ENCODE data around the gene LEF1.

The LEF1 gene

GRCh38 chr4:108097990-108098553, 70.7 kb downstream of the LEF1 start:
- no peak for DNase-seq
- Histone ChIP-seq H3K4me1 (ENCODE audit: control insufficient read depth, low read depth, low read length) (peaks cover 3% of the 10 kb centered on the region), H3K36me3 (ENCODE audit: control insufficient read depth, insufficient read depth, low read length) (no peaks in the 10 kb centered on the region)

DNA sequence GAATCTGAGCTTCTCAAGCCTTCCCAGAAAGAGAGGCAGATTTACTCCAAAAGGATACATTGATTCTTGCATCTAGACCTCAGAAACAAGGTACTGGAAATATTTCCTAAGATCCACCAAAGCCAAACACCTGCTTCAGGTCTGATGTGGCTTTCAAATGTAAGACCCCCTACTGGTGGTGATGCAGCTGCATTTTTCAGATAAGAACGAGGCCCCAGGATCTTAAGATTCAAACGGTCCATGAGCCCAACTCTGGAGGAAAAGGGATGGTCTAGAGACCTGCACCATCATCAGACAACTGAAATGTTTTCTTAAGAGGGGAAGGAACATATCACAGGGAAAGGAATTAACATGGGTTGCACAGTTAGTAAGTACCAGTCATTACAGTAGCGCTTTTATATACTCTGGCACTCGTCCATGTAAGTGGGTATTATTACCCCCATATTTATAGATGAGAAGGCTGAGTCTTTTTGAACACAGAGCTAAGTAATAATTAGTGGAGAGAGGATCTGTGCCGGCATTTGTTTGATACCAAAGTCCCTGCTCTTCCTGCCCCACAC, 73.7 kb downstream of the LEF1 start:
- Histone ChIP-seq H4K5ac (ENCODE audit: low read length) (no peak overlapping the region), H3K18ac (ENCODE audit: low read length) (no peak overlapping the region), H2BK5ac (ENCODE audit: low read length) (no peak overlapping the region), H3K4me1 (ENCODE audit: control insufficient read depth, low read depth, low read length) (peaks cover 3% of the 10 kb centered on the region), H3K4ac (ENCODE audit: low read depth, low read length) (no peak overlapping the region), H2BK15ac (replicated peaks; ENCODE audit: low read depth) (no peak overlapping the region), H3K56ac (ENCODE audit: low read length) (no peak overlapping the region), H2AK5ac (ENCODE audit: low read length) (no peak overlapping the region), H3K36me3 (ENCODE audit: control insufficient read depth, insufficient read depth, low read length) (no peaks in the 10 kb centered on the region), H3K4me3 (ENCODE audit: low read length) (no peak overlapping the region), H3K79me1 (ENCODE audit: low read length) (no peaks in the 10 kb centered on the region), H3K27ac (ENCODE audit: low read depth, low read length) (no peak overlapping the region), H2BK120ac (ENCODE audit: low read depth, low read length) (no peak overlapping the region), H3K4me2 (ENCODE audit: low read length) (no peak overlapping the region), H3K23ac (ENCODE audit: low read length) (no peak overlapping the region), H3K27me3 (ENCODE audit: insufficient read depth, low read length, poor library complexity) (no peaks in the 10 kb centered on the region), H4K8ac (ENCODE audit: low read depth, low read length) (no peak overlapping the region), H3K9ac (ENCODE audit: low read length) (no peak overlapping the region), H3K79me2 (ENCODE audit: control insufficient read depth, insufficient read depth, low read length) (no peaks in the 10 kb centered on the region)
- no CpG with 5 or more reads among the region's 5 CpGs for WGBS (ENCODE audit: extremely low coverage, insufficient coverage, low lambda C conversion rate)
- peak; percentile 23 for DNase-seq

More at GRCh38 chr4:108097990-108098553, 70.7 kb downstream of the LEF1 start:
- no peak overlapping the region for H4K8ac ChIP-seq (ENCODE audit: low read depth, low read length)
- no peak overlapping the region for H2BK120ac ChIP-seq (ENCODE audit: low read depth, low read length)
- H3K4me2 ChIP-seq (ENCODE audit: low read length): no peak overlapping the region
- H3K9ac ChIP-seq (ENCODE audit: low read length): no peak overlapping the region
- no peak overlapping the region for H3K18ac ChIP-seq (ENCODE audit: low read length)
- no peaks in the 10 kb centered on the region for H3K27me3 ChIP-seq (ENCODE audit: insufficient read depth, low read length, poor library complexity)
- H3K56ac ChIP-seq (ENCODE audit: low read length): no peak overlapping the region
- H3K4ac ChIP-seq (ENCODE audit: low read depth, low read length): no peak overlapping the region
- no peak overlapping the region for H2AK5ac ChIP-seq (ENCODE audit: low read length)
- WGBS (ENCODE audit: extremely low coverage, insufficient coverage, low lambda C conversion rate): no CpG with 5 or more reads among the region's 5 CpGs
- H2BK15ac ChIP-seq (replicated peaks; ENCODE audit: low read depth): no peak overlapping the region
- H3K4me3 ChIP-seq (ENCODE audit: low read length): no peak overlapping the region
- H4K5ac ChIP-seq (ENCODE audit: low read length): no peak overlapping the region
- no peaks in the 10 kb centered on the region for H3K79me1 ChIP-seq (ENCODE audit: low read length)
- H3K23ac ChIP-seq (ENCODE audit: low read length): no peak overlapping the region
- H3K79me2 ChIP-seq (ENCODE audit: control insufficient read depth, insufficient read depth, low read length): no peaks in the 10 kb centered on the region
- H2BK5ac ChIP-seq (ENCODE audit: low read length): no peak overlapping the region
- no peak overlapping the region for H3K27ac ChIP-seq (ENCODE audit: low read depth, low read length)

- no peak overlapping the region for H3K4me3 ChIP-seq (ENCODE audit: low read length)
- H3K79me2 ChIP-seq (ENCODE audit: control insufficient read depth, insufficient read depth, low read length): no peaks in the 10 kb centered on the region
- no peak overlapping the region for H4K5ac ChIP-seq (ENCODE audit: low read length)
- peaks cover 3% of the 10 kb centered on the region for H3K4me1 ChIP-seq (ENCODE audit: control insufficient read depth, low read depth, low read length)
- H2BK120ac ChIP-seq (ENCODE audit: low read depth, low read length): no peak overlapping the region
- H3K79me1 ChIP-seq (ENCODE audit: low read length): no peaks in the 10 kb centered on the region
- no peaks in the 10 kb centered on the region for H3K36me3 ChIP-seq (ENCODE audit: control insufficient read depth, insufficient read depth, low read length)
- no peak overlapping the region for H3K23ac ChIP-seq (ENCODE audit: low read length)
- no peak overlapping the region for H2BK5ac ChIP-seq (ENCODE audit: low read length)
- no peak overlapping the region for H2AK5ac ChIP-seq (ENCODE audit: low read length)
- whole genome bisulfite sequencing (ENCODE audit: extremely low coverage, insufficient coverage, low lambda C conversion rate): no CpG with 5 or more reads among the region's 2 CpGs
- H4K8ac ChIP-seq (ENCODE audit: low read depth, low read length): no peak overlapping the region
- H3K56ac ChIP-seq (ENCODE audit: low read length): no peak overlapping the region
- H3K4me2 ChIP-seq (ENCODE audit: low read length): no peak overlapping the region
- H3K27ac ChIP-seq (ENCODE audit: low read depth, low read length): no peak overlapping the region
- no peaks in the 10 kb centered on the region for H3K27me3 ChIP-seq (ENCODE audit: insufficient read depth, low read length, poor library complexity)
- no peak overlapping the region for H3K4ac ChIP-seq (ENCODE audit: low read depth, low read length)
- H3K9ac ChIP-seq (ENCODE audit: low read length): no peak overlapping the region
- no peak overlapping the region for H3K18ac ChIP-seq (ENCODE audit: low read length)
- no peak for DNase-seq
- H2BK15ac ChIP-seq (replicated peaks; ENCODE audit: low read depth): no peak overlapping the region
Observed at GRCh38 chr4:108094131-108094530, 74.6 kb downstream of the LEF1 start.

DNA sequence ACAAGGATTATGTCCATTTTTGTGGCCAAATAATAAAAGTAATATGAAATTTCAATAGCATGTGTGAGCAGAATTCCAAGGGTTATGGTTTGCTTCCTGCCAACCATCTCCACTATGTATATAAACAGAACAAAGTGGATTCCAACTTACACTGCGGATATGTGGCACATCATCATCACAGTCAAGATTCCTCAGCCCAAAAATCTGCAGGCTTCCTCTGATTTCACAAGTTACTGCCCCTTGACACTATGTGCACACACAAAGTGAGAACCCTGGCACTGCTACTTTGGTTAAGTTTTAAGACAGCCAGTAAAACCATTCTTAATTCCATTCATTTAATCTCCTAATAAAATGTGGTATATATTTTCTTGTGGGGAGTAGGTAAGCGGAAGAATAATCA, 76.4 kb downstream of the LEF1 start:
- Histone ChIP-seq H3K4ac (ENCODE audit: low read depth, low read length) (no peak overlapping the region), H3K27me3 (ENCODE audit: insufficient read depth, low read length, poor library complexity) (no peaks in the 10 kb centered on the region), H4K5ac (ENCODE audit: low read length) (no peak overlapping the region), H3K18ac (ENCODE audit: low read length) (no peak overlapping the region), H2BK5ac (ENCODE audit: low read length) (no peak overlapping the region), H4K8ac (ENCODE audit: low read depth, low read length) (no peak overlapping the region), H3K79me1 (ENCODE audit: low read length) (no peaks in the 10 kb centered on the region), H2BK120ac (ENCODE audit: low read depth, low read length) (no peak overlapping the region), H3K36me3 (ENCODE audit: control insufficient read depth, insufficient read depth, low read length) (no peaks in the 10 kb centered on the region), H2BK15ac (replicated peaks; ENCODE audit: low read depth) (no peak overlapping the region), H3K56ac (ENCODE audit: low read length) (no peak overlapping the region), H3K4me2 (ENCODE audit: low read length) (no peak overlapping the region), H3K4me3 (ENCODE audit: low read length) (no peak overlapping the region), H3K27ac (ENCODE audit: low read depth, low read length) (no peak overlapping the region), H3K4me1 (ENCODE audit: control insufficient read depth, low read depth, low read length) (peaks cover 3% of the 10 kb centered on the region), H3K9ac (ENCODE audit: low read length) (no peak overlapping the region), H3K23ac (ENCODE audit: low read length) (no peak overlapping the region), H2AK5ac (ENCODE audit: low read length) (no peak overlapping the region), H3K79me2 (ENCODE audit: control insufficient read depth, insufficient read depth, low read length) (no peaks in the 10 kb centered on the region)
- no peak for DNase-seq
- no CpG with 5 or more reads among the region's 2 CpGs for WGBS (ENCODE audit: extremely low coverage, insufficient coverage, low lambda C conversion rate)

DNA sequence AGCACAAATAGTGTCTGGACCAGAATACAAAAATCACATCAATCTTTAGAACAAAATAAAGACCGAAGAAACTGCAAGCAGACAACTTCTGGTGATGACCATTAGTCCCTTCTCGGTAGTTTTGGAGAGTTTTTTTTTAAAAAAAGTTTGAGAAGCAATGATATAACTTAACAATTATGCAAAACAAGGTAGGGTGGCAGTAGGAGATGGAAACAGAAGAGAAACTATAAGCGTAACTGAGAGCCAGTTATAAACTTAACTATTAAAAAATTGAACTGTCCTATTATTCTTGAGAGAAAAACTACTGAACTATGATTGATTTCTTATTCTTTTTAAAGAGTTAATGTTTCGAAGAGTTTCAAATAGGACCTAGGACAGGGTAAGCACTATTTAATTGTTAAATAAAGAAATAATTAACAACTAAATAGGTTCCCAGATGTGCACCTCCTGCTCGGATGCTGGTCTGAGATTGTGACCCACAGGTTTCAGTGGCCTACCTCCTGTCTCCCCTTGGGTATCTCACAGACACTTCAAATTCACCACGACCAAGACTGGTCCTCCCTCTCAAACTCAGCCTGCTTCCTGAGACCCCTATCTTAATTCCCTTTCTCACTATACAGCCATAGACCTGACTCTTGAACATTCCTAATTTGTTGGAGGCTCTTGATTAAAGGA, 81.3 kb downstream of the LEF1 start:
- Histone ChIP-seq H3K4ac (ENCODE audit: low read depth, low read length) (no peak overlapping the region), H4K5ac (ENCODE audit: low read length) (no peak overlapping the region)
- WGBS (ENCODE audit: extremely low coverage, insufficient coverage, low lambda C conversion rate): no CpG with 5 or more reads among the region's 6 CpGs

More for the DNA sequence above, 81.3 kb downstream of the LEF1 start:
- H3K4me2 ChIP-seq (ENCODE audit: low read length): no peak overlapping the region
- H2BK15ac ChIP-seq (replicated peaks; ENCODE audit: low read depth): no peak overlapping the region
- no peak overlapping the region for H3K9ac ChIP-seq (ENCODE audit: low read length)
- H3K79me2 ChIP-seq (ENCODE audit: control insufficient read depth, insufficient read depth, low read length): no peaks in the 10 kb centered on the region
- H3K23ac ChIP-seq (ENCODE audit: low read length): no peak overlapping the region
- H3K56ac ChIP-seq (ENCODE audit: low read length): no peak overlapping the region
- no peak overlapping the region for H3K4me3 ChIP-seq (ENCODE audit: low read length)
- no peaks in the 10 kb centered on the region for H3K36me3 ChIP-seq (ENCODE audit: control insufficient read depth, insufficient read depth, low read length)
- no peaks in the 10 kb centered on the region for H3K27me3 ChIP-seq (ENCODE audit: insufficient read depth, low read length, poor library complexity)
- H3K27ac ChIP-seq (ENCODE audit: low read depth, low read length): no peak overlapping the region
- no peak for DNase-seq
- no peaks in the 10 kb centered on the region for H3K79me1 ChIP-seq (ENCODE audit: low read length)
- H4K8ac ChIP-seq (ENCODE audit: low read depth, low read length): no peak overlapping the region
- H2AK5ac ChIP-seq (ENCODE audit: low read length): no peak overlapping the region
- H3K4me1 ChIP-seq (ENCODE audit: control insufficient read depth, low read depth, low read length): no peaks in the 10 kb centered on the region
- H3K18ac ChIP-seq (ENCODE audit: low read length): no peak overlapping the region
- H2BK120ac ChIP-seq (ENCODE audit: low read depth, low read length): no peak overlapping the region
- no peak overlapping the region for H2BK5ac ChIP-seq (ENCODE audit: low read length)

Data from mesendoderm (in vitro differentiated cells).